GM12878 (cell line): ENCODE data around the gene ARMC2. TPM values are rescaled to one million over a fixed set of nuclear protein-coding genes. Genes with fewer than 3 reads are reported as not detected.
A peak's percentile ranks its signal among the peaks of the same experiment; 100 is the strongest.

Experiments
- ATAC-seq: fragments of 200-7000 bp; cut with Tn5 transposase; 3 replicates; pipeline ENCODE4 v1.9.1; 2020; ENCODE audit warnings: mild to moderate bottlenecking, moderate library complexity
- BruUV-seq: library from RNA; stranded (reverse); fragments of 400-500 nt; replicated peaks from 2 replicates; lab custom pipeline; 2021; lab: Mats Ljungman, UMichigan
- CTCF ChIA-PET: fragments of 300-600 bp; sonication (Branson Sonifier 250); formaldehyde crosslinking; extraction: SDS; loops from one replicate; lab custom pipeline; 2021; ENCODE audit warnings: inconsistent platforms; lab: Yijun Ruan, JAX
- POLR2A ChIA-PET: fragments of 350-600 bp; formaldehyde crosslinking; extraction: SDS; loops from one replicate; lab custom pipeline; 2021; ENCODE audit warnings: inconsistent platforms; lab: Charles Lee
- RAD21 ChIA-PET: fragments of 300-600 bp; sonication (Branson Sonifier 250); formaldehyde crosslinking; loops from one replicate; lab custom pipeline; 2023; ENCODE audit warnings: antibody characterized with exemption; ENCODE audit not compliant: unreplicated experiment; lab: Charles Lee
- SMC1A ChIA-PET: fragments of 300-600 bp; sonication (Branson Sonifier 250); formaldehyde crosslinking; loops from one replicate; lab custom pipeline; 2023; ENCODE audit not compliant: unreplicated experiment, uncharacterized antibody; lab: Charles Lee
- DNase-seq: peaks from one replicate; pipeline ENCODE4 v3.0.0-alpha.2; 2011; ENCODE audit warnings: low read depth, low spot score
- FAIRE-seq: peaks from 3 replicates; lab custom pipeline; 2011; peaks lifted over from hg19 to GRCh38; lab: Jason Lieb, UNC
- H2AFZ ChIP-seq: 2 replicates; pipeline ENCODE4 v1.6.0; 2011; ENCODE audit warnings: low read depth, low read length, control low read depth; ENCODE audit not compliant: control insufficient read depth
- H3K27ac ChIP-seq: 2 replicates; pipeline ENCODE4 v1.5.1; 2011; ENCODE audit warnings: control low read depth; ENCODE audit not compliant: control insufficient read depth, insufficient read depth
- H3K27me3 ChIP-seq, 2 experiments: replicated peaks in 1 of 2; 2 replicates each; pipeline versions ENCODE4 v1.6.0 to v1.6.1; 2011; ENCODE audit warnings: low read length in 1 of 2; ENCODE audit not compliant: control insufficient read depth in 2 of 2, insufficient read depth in 2 of 2
- H3K36me3 ChIP-seq, 2 experiments: 2 replicates each; pipeline ENCODE4 v1.5.1; 2011; ENCODE audit warnings: low read length in 1 of 2; ENCODE audit not compliant: control insufficient read depth in 2 of 2, insufficient read depth in 2 of 2
- H3K4me1 ChIP-seq: 2 replicates; pipeline ENCODE4 v1.6.1; 2011; ENCODE audit warnings: mild to moderate bottlenecking, low read length, moderate library complexity, mixed read lengths; ENCODE audit not compliant: control insufficient read depth, insufficient read depth
- H3K4me2 ChIP-seq: 2 replicates; pipeline ENCODE4 v1.6.0; 2011; ENCODE audit warnings: control low read depth; ENCODE audit not compliant: control insufficient read depth, insufficient read depth
- H3K4me3 ChIP-seq: fragments of 200-600 bp; sonication (generic); 2 replicates; pipeline ENCODE4 v1.5.1; 2016
- H3K79me2 ChIP-seq: 2 replicates; pipeline ENCODE4 v1.6.0; 2011; ENCODE audit warnings: low read length; ENCODE audit not compliant: control insufficient read depth, insufficient read depth
- H3K9ac ChIP-seq: 2 replicates; pipeline ENCODE4 v1.8.0; 2011; ENCODE audit warnings: low read length, control low read depth, mixed read lengths; ENCODE audit not compliant: control insufficient read depth, insufficient read depth
- H3K9me3 ChIP-seq: replicated peaks from 3 replicates; pipeline ENCODE4 v1.5.1; 2011; ENCODE audit warnings: mild to moderate bottlenecking, low read length; ENCODE audit not compliant: control insufficient read depth, insufficient read depth
- H4K20me1 ChIP-seq: 2 replicates; pipeline ENCODE4 v1.6.0; 2011; ENCODE audit not compliant: control insufficient read depth, insufficient read depth
- POLR2A ChIP-seq: IDR thresholded peaks from 2 replicates; pipeline ENCODE4 v1.6.1; 2011; ENCODE audit warnings: low read depth, mild to moderate bottlenecking, low read length
- RCOR1 ChIP-seq: conservative IDR thresholded peaks from 2 replicates; pipeline ENCODE4 v1.6.1; 2012; ENCODE audit warnings: low read depth, low read length, improper control_type of control experiment
- WGBS: methylation state at CpG from one replicate; pipeline ENCODE4 v1.1.6; 2016; ENCODE audit warnings: low lambda C conversion rate; ENCODE audit not compliant: insufficient replicate concordance, insufficient coverage; ENCODE audit errors: missing lambda C conversion rate; 5-methylcytosine and 5-hydroxymethylcytosine counted together
- in situ Hi-C: fragments of 300-500 bp; cut with MboI; formaldehyde crosslinking; loops from 9 replicates; pipeline ENCODE4 v1.14.3; 2018; ENCODE audit warnings: mixed read lengths
- intact Hi-C: fragments of 100-400 bp; cut with micrococcal nuclease; formaldehyde crosslinking; loops from one replicate; pipeline ENCODE4 v1.14.2; 2022; ENCODE audit not compliant: unreplicated experiment
- polyA plus RNA-seq, 11 experiments: library from polyadenylated mRNA; depleted of rRNA in 4 of 11; unstranded in 6 of 11; stranded (reverse) in 5 of 11; fragments of >200 nt; fragmentation: Nextera tagmentation in 4 of 11; fragmentation: Illumina TruSeq in 1 of 11; extraction: Ambion mirVana in 4 of 11; extraction: Trizol in 1 of 11; gene quantifications; 1 replicate in 1 of 11; 2 replicates in 10 of 11; pipeline versions ENCODE4 v1.2.1 to v1.2.3, GENCODE V29; 2011 to 2016; ENCODE audit warnings: inconsistent platforms in 2 of 11, missing spikeins in 2 of 11, low read depth in 1 of 11
- total RNA-seq, 4 experiments: library from RNA; depleted of rRNA in 3 of 4; stranded (reverse); fragments of >200 nt in 3 of 4; fragmentation: Illumina TruSeq in 1 of 4; extraction: Trizol in 1 of 4; gene quantifications; 2 replicates each; pipeline versions ENCODE4 v1.2.1 to v1.2.3, GENCODE V29; 2013 to 2021

Gene ARMC2
- total and polyA plus RNA-seq, 10 of the 15 experiments (the other 5 are each of a cell fraction or from before 2014, with no cell fraction given): 0.06 to 0.33 (median 0.21) TPM; not detected in 5

GRCh38 chr6:108966855-108967755 lies 118.9 kb downstream of the ARMC2 start:
- H3K9ac ChIP-seq: no peak overlapping the region
- H3K9me3 ChIP-seq: no peaks in the 10 kb centered on the region
- no peak for DNase-seq
- in situ Hi-C loops (no loop called here), intact Hi-C loops (no loop called here)
- H3K4me3 ChIP-seq: no peak overlapping the region
- TF ChIP-seq RCOR1: no peak
- SMC1A ChIA-PET: interaction anchor here (0.6 kb wide), 1 partner anchor 105 kb away, joined by 3 read pairs; no protein-coding TSS in a partner anchor
- CTCF ChIA-PET: interaction anchor here (0.6 kb wide), 1 partner anchor 453 kb away, joined by 3 read pairs; no protein-coding TSS in a partner anchor
- no TSS peak for BruUV-seq
- peaks cover 0 to 2% of the 10 kb centered on the region in 2 experiments; a peak in 2 of 4 replicates for H3K27me3 ChIP-seq
- 35% methylated on average over 12 of the region's 12 CpGs for WGBS
- peak; percentile 44; the same call in 2 of the 3 replicates for ATAC-seq
- no peaks in the 10 kb centered on the region for H3K79me2 ChIP-seq
- FAIRE-seq: no peak
- POLR2A ChIA-PET: no interaction called here
- RAD21 ChIA-PET: no interaction called here
- no peaks in the 10 kb centered on the region for H4K20me1 ChIP-seq
- H3K36me3 ChIP-seq: no peaks in the 10 kb centered on the region
- no peak overlapping the region for H2AFZ ChIP-seq
- no peaks in the 10 kb centered on the region for H3K4me1 ChIP-seq
- H3K4me2 ChIP-seq: no peak overlapping the region
- no peak overlapping the region for H3K27ac ChIP-seq

GRCh38 chr6:108968325-108969316 lies 120.4 kb downstream of the ARMC2 start:
- H3K9ac ChIP-seq: no peak overlapping the region
- H4K20me1 ChIP-seq: no peaks in the 10 kb centered on the region
- H3K27me3 ChIP-seq: peaks cover 0 to 2% of the 10 kb centered on the region in 2 experiments; a peak in 1 of 4 replicates
- no TSS peak for BruUV-seq
- ATAC-seq (no peak), FAIRE-seq (no peak), DNase-seq (no peak)
- H3K79me2 ChIP-seq: no peaks in the 10 kb centered on the region
- H3K9me3 ChIP-seq: no peaks in the 10 kb centered on the region
- ChIA-PET RAD21 (no interaction called here), SMC1A (interaction anchor here (0.6 kb wide), 1 partner anchor 58 kb away, joined by 3 read pairs; no protein-coding TSS in a partner anchor), POLR2A (no interaction called here), CTCF (interaction anchor here (0.7 to 1.2 kb wide), 4 partner anchors 26 to 106 kb away, joined by 3 to 4 read pairs (median 3); no protein-coding TSS in a partner anchor)
- no peak overlapping the region for H3K4me3 ChIP-seq
- in situ Hi-C loops (no loop called here), intact Hi-C loops (no loop called here)
- H3K27ac ChIP-seq: no peak overlapping the region
- no peaks in the 10 kb centered on the region for H3K36me3 ChIP-seq
- no peaks in the 10 kb centered on the region for H3K4me1 ChIP-seq
- WGBS: 33% methylated on average over 14 of the region's 14 CpGs
- no peak overlapping the region for H2AFZ ChIP-seq
- H3K4me2 ChIP-seq: no peak overlapping the region
- TF ChIP-seq POLR2A: no peak
- TF ChIP-seq, all 136 proteins: peak for 0
